ENCODE results near the gene ZNF486.
A peak's percentile ranks its signal among the peaks of the same experiment; 100 is the strongest.
"Not testable (repeated sequence)": the region's sequence is repeated elsewhere in the genome, so short reads cannot be mapped to it uniquely, and the experiment has no call there.

Gene ZNF486

GRCh38 chr19:20235156-20235555, 68.1 kb downstream of the ZNF486 start:
- Histone ChIP-seq H3K4me3 (ENCODE audit: low read length) (no peak overlapping the region), H3K36me3 (ENCODE audit: control insufficient read depth, low read depth, low read length) (peaks cover 5% of the 10 kb centered on the region), H3K9ac (ENCODE audit: low read length) (no peak overlapping the region), H3K27me3 (ENCODE audit: control insufficient read depth, insufficient read depth, low read length) (no peaks in the 10 kb centered on the region), H3K9me3 (ENCODE audit: control insufficient read depth, low read depth, low read length) (peaks cover 9% of the 10 kb centered on the region), H3K4me1 (ENCODE audit: control insufficient read depth, low read depth, low read length) (no peaks in the 10 kb centered on the region), H3K27ac (ENCODE audit: low read length) (no peak overlapping the region)

GRCh38 chr19:20237773-20238623, 71.0 kb downstream of the ZNF486 start:
- H3K4me3 ChIP-seq (ENCODE audit: low read length) = peak overlapping the region; percentile 83
- H3K36me3 ChIP-seq (ENCODE audit: control insufficient read depth, low read depth, low read length) = no peaks in the 10 kb centered on the region
- H3K27me3 ChIP-seq (ENCODE audit: control insufficient read depth, insufficient read depth, low read length) = no peaks in the 10 kb centered on the region
- H3K9me3 ChIP-seq (ENCODE audit: control insufficient read depth, low read depth, low read length) = peaks cover 9% of the 10 kb centered on the region
- no peaks in the 10 kb centered on the region for H3K4me1 ChIP-seq (ENCODE audit: control insufficient read depth, low read depth, low read length)
- peak overlapping the region; percentile 83 for H3K27ac ChIP-seq (ENCODE audit: low read length)
- peak overlapping the region; percentile 97 for H3K9ac ChIP-seq (ENCODE audit: low read length)

- Histone ChIP-seq H3K27me3 (ENCODE audit: control insufficient read depth, insufficient read depth, low read length) (no peaks in the 10 kb centered on the region), H3K9me3 (ENCODE audit: control insufficient read depth, low read depth, low read length) (peaks cover 17% of the 10 kb centered on the region), H3K27ac (ENCODE audit: low read length) (no peak overlapping the region), H3K36me3 (ENCODE audit: control insufficient read depth, low read depth, low read length) (no peaks in the 10 kb centered on the region), H3K9ac (ENCODE audit: low read length) (no peak overlapping the region), H3K4me3 (ENCODE audit: low read length) (no peak overlapping the region), H3K4me1 (ENCODE audit: control insufficient read depth, low read depth, low read length) (peaks cover 6% of the 10 kb centered on the region)
These were observed 76.6 kb downstream of the ZNF486 start for GRCh38 chr19:20243629-20244028.

- no peaks in the 10 kb centered on the region for H3K36me3 ChIP-seq (ENCODE audit: control insufficient read depth, low read depth, low read length)
- H3K9ac ChIP-seq (ENCODE audit: low read length) = no peak overlapping the region
- H3K9me3 ChIP-seq (ENCODE audit: control insufficient read depth, low read depth, low read length) = peaks cover 17% of the 10 kb centered on the region
- H3K4me1 ChIP-seq (ENCODE audit: control insufficient read depth, low read depth, low read length) = peaks cover 6% of the 10 kb centered on the region
- no peak overlapping the region for H3K27ac ChIP-seq (ENCODE audit: low read length)
- H3K27me3 ChIP-seq (ENCODE audit: control insufficient read depth, insufficient read depth, low read length) = no peaks in the 10 kb centered on the region
- H3K4me3 ChIP-seq (ENCODE audit: low read length) = no peak overlapping the region
These were observed 77.3 kb downstream of the ZNF486 start for GRCh38 chr19:20244356-20244755.

GRCh38 chr19:20245309-20245708, 78.3 kb downstream of the ZNF486 start:
- no peaks in the 10 kb centered on the region for H3K36me3 ChIP-seq (ENCODE audit: control insufficient read depth, low read depth, low read length)
- no peak overlapping the region for H3K4me3 ChIP-seq (ENCODE audit: low read length)
- H3K4me1 ChIP-seq (ENCODE audit: control insufficient read depth, low read depth, low read length) = peaks cover 6% of the 10 kb centered on the region
- no peaks in the 10 kb centered on the region for H3K27me3 ChIP-seq (ENCODE audit: control insufficient read depth, insufficient read depth, low read length)
- H3K9me3 ChIP-seq (ENCODE audit: control insufficient read depth, low read depth, low read length) = peaks cover 17% of the 10 kb centered on the region
- H3K9ac ChIP-seq (ENCODE audit: low read length) = no peak overlapping the region
- no peak overlapping the region for H3K27ac ChIP-seq (ENCODE audit: low read length)

- Histone ChIP-seq H3K9ac (ENCODE audit: low read length) (no peak overlapping the region), H3K9me3 (ENCODE audit: control insufficient read depth, low read depth, low read length) (peaks cover 17% of the 10 kb centered on the region), H3K4me3 (ENCODE audit: low read length) (no peak overlapping the region), H3K4me1 (ENCODE audit: control insufficient read depth, low read depth, low read length) (peaks cover 6% of the 10 kb centered on the region), H3K36me3 (ENCODE audit: control insufficient read depth, low read depth, low read length) (no peaks in the 10 kb centered on the region), H3K27me3 (ENCODE audit: control insufficient read depth, insufficient read depth, low read length) (no peaks in the 10 kb centered on the region), H3K27ac (ENCODE audit: low read length) (no peak overlapping the region)
These were observed 80.1 kb downstream of the ZNF486 start for GRCh38 chr19:20247016-20247683.

DNA sequence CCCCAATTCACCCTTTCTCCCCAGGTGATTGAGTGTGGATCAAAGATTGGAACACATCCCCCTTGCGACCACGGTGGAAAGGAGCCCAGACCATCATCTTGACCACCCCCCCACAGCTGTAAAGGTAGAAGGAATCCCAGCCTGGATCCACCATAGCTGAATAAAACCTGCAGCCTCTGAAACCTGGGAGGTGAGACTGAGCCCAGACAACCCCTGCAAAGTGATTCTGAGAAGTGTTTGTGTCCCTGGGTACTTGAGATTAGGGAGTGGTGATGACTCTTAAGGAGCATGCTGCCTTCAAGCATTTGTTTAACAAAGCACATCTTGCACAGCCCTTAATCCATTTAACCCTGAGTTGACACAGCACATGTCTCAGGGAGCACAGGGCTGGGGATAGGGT, 81.2 kb downstream of the ZNF486 start:
- H3K36me3 ChIP-seq (ENCODE audit: control insufficient read depth, low read depth, low read length); H3K9ac ChIP-seq (ENCODE audit: low read length); H3K4me3 ChIP-seq (ENCODE audit: low read length); H3K27me3 ChIP-seq (ENCODE audit: control insufficient read depth, insufficient read depth, low read length); H3K27ac ChIP-seq (ENCODE audit: low read length); H3K4me1 ChIP-seq (ENCODE audit: control insufficient read depth, low read depth, low read length): not testable (repeated sequence)
- peaks cover 17% of the 10 kb centered on the region for H3K9me3 ChIP-seq (ENCODE audit: control insufficient read depth, low read depth, low read length)
